Fibroblast of the aortic adventitia (primary cell): ENCODE measurements around the gene CCNY. TPM values are rescaled to one million over a fixed set of nuclear protein-coding genes. Genes with fewer than 3 reads are reported as not detected.
A peak's percentile ranks its signal among the peaks of the same experiment; 100 is the strongest.

Experiments used
- DNase-seq: peaks from one replicate; pipeline ENCODE4 v3.0.0-alpha.2; 2010; ENCODE audit warnings: low read depth
- H3K4me3 ChIP-seq: 2 replicates; pipeline ENCODE4 v1.5.1; 2011; ENCODE audit warnings: low read depth, mild to moderate bottlenecking, control low read depth, low read length, moderate library complexity
- total RNA-seq: library from RNA; depleted of rRNA; stranded (reverse); fragments of >200 nt; gene quantifications from 2 replicates; pipeline ENCODE4 v1.2.3, GENCODE V29; 2012; ENCODE audit warnings: low replicate concordance
- TF ChIP-seq, protein P1 (sequence below): IDR thresholded peaks from 2 replicates; pipeline ENCODE4 v1.5.1; 2011; ENCODE audit warnings: mild to moderate bottlenecking, low read length, control low read depth, inconsistent platforms; ENCODE audit not compliant: insufficient read depth

CCNY gene
- total RNA-seq, 1 donor, result 55.4 TPM

DNA sequence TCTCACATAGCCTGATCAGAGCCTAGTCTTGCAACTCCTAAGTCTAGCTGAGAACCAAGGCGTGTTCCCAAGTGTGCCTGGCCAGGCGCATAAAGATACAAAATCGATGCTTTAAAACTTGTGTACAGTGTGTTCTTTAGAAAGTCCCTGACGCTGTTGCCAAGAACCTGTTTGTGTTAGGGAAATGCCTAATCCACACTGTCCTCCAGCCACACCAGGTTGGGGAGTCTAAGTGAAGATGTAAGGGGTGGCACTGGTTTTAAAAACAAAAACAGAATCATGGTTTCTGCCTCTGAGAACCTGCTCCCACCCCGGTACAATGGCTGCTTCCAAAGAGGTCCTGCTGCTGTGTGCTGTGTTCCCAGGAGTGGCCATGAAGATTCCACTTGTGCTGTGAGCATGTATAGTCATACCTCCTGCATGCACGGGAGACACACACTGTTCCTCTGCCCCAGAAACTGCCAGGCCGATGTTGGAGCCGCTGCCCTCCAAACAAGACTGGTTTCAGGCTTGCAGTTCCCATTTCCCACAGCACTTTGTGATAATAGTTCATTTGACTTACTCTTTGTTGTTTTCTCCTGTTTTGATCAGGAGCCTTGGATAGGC, 88.5 kb downstream of the CCNY start:
- TF ChIP-seq, protein P1, sequence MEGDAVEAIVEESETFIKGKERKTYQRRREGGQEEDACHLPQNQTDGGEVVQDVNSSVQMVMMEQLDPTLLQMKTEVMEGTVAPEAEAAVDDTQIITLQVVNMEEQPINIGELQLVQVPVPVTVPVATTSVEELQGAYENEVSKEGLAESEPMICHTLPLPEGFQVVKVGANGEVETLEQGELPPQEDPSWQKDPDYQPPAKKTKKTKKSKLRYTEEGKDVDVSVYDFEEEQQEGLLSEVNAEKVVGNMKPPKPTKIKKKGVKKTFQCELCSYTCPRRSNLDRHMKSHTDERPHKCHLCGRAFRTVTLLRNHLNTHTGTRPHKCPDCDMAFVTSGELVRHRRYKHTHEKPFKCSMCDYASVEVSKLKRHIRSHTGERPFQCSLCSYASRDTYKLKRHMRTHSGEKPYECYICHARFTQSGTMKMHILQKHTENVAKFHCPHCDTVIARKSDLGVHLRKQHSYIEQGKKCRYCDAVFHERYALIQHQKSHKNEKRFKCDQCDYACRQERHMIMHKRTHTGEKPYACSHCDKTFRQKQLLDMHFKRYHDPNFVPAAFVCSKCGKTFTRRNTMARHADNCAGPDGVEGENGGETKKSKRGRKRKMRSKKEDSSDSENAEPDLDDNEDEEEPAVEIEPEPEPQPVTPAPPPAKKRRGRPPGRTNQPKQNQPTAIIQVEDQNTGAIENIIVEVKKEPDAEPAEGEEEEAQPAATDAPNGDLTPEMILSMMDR, result no peak
- no peak overlapping the region for H3K4me3 ChIP-seq
- DNase-seq, result no peak

DNA sequence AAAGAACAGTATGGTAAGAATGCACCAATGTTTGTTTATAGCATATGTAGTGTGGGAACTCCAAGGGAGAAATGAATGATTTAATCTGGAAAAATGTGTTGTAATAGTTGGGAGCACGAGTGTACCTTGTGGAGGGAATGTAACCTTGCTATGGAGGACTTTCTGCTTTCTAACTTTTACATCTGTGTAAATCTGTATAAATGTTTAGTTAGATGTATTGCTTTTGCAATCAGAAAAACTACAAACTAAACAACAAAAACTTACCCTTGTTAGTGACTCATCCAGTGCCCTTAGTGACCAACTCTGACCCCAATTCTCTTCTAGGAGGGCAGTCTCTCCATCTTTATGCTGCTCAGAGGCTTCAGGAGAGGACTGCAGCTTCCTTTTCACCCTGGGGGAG, 89.3 kb downstream of the CCNY start:
- DNase-seq, result peak; percentile 34
- no peak overlapping the region for H3K4me3 ChIP-seq
- TF ChIP-seq, protein P1, result peak; percentile 19

DNA sequence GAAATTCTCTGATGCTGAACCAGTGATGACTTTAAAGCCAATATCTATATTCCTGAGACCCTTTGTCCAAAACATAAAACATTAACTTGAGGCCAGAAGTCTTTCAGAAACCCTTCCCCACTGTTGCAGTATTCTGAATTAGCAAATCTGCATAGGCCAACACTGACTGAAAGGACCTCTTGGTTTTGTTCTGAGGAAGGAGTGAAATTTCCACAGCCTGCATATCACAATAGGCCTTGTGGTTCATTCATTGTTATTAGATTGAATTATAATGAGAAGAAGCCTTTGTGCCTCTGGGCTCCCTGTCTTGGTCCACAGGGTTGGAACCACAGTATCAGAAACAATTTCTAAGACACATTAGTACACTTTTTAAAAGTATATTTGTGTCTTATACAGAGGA, 90.3 kb downstream of the CCNY start:
- TF ChIP-seq, protein P1, result no peak
- DNase-seq, result no peak
- no peak overlapping the region for H3K4me3 ChIP-seq

DNA sequence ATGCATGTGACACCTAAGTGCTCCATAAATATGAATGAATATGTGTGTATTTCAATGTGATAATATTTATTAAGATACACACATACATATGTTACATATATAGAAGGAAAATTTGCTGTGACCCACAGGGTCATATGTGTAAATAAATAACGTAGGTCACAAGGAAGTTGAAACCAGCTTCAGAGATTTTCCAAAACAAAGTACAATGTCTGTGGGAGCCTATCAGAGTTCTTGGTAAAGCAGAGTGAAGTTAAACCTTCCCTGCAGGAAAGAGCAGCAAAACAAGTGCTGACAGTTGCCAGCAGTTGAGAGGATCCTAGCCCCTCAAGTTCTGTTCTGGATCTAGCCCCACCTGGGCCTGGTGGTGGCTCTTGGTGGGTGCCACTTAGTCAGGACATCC, 91.2 kb downstream of the CCNY start:
- TF ChIP-seq, protein P1, result no peak
- H3K4me3 ChIP-seq, result no peak overlapping the region
- no peak for DNase-seq

DNA sequence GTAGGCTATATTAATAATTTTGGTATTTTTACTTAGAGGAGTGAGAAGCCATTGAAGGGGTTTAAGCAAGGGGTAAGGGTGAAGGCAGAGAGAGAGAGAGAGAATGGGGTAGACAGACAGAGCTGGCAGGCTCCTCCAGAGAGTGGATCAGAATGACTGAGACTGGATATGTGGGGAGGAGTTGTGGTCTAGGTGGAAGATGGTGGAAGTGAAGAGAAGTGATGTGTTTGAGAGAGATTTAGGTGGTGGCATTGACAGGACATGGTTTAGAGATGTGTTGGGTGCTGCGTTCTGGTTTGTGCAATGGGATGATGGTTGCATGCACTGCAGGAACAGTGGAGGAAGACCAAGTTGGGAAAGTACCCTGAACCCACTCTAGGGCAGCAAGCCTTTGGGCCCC, 92.2 kb downstream of the CCNY start:
- TF ChIP-seq, protein P1, result no peak
- no peak for DNase-seq
- H3K4me3 ChIP-seq, result no peak overlapping the region

DNA sequence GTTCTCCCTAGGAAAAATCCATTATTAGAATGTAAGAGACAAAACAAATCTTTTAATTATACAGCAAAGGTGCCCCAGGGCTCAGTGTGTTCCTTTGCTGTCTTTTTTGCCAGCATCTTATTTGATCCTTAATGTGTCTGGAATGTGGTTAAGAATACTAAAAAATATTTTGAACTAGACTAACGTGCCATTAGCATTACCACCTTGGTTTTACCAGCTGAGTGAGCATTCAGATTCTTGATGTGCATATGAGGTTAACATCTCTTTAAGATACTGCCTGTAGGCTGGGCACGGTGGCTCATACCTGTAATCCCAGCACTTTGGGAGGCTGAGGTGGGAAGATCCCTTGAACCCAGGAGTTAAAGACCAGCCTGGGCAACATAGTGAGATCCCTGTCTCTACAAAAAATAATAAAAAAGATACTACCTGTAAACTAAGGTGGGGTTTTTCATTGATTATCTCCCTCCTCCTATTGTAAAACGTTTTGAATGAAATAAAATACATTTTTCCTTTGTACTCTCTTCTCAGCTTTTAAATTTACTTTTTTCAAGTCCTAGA, 96.6 kb downstream of the CCNY start:
- DNase-seq, result no peak
- TF ChIP-seq, protein P1, result no peak
- no peak overlapping the region for H3K4me3 ChIP-seq
